ENCODE measurements around the gene DGCR6. TPM values are rescaled to one million over a fixed set of nuclear protein-coding genes. Genes with fewer than 3 reads are reported as not detected.
"Not testable (repeated sequence)": the region's sequence is repeated elsewhere in the genome, so short reads cannot be mapped to it uniquely, and the experiment has no call there.

Gene DGCR6
- total RNA-seq, 1 donor from 2014 or later, result 3.9 TPM

DNA sequence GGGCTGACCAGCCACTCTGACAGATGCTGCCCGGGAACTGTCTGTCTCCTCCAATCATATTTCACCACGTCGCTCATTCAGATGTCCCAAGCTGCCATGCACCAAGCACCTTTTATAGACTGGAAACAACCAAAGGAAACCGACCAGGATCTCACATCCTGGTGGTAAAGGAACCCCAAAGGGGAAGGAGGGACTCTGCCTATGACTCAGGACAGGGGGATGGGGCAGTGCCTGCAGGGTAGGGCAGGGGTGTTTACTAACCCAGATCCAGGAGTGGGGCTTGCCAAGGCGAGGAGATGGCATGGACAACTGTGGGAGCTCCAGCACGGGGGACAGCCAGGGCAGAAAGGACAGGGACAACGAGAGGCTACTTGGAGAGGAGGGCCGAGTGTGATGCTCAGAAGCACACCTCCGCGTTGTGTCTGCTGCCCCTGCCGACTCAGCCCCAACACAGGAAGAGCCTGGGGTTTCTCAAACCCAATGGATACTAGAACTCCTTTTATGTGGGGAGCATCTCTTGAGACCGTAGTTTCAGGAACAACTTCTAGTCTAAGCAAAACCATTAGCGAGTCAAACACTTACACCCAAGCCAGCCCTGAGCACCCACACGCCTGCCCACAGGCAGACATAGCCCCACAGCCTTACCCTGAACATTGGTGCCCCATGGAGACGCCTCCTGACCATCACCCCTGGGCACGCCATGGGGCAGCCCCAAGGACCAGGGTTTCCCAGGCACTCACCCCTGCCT, 26.0 kb downstream of the DGCR6 start:
- no peak for DNase-seq

GRCh38 chr22:18933914-18934313, 27.8 kb downstream of the DGCR6 start:
- no peak for DNase-seq

DNA sequence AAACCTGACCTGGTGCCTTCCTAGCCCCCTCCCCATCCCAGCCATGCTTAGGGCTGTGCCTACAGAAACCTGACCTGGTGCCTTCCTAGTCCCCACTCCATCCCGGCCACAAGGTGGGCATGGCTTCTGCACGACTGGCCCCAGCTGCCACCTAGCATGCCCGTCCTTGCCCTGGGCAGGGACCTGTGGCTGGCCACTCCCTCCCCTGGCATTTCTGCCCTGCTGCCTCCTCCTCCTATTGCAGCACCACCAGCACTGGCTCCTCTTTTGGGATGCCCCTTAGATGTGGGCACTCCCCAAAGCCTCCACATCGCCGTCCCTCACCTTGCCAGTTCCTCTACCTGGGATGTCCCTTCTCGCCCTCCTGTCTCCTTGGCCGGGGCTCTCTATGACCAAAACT, 28.6 kb downstream of the DGCR6 start:
- not testable (repeated sequence) for DNase-seq

GRCh38 chr22:18935889-18936529, 29.9 kb downstream of the DGCR6 start, which contains the start of gene PRODH:
PRODH (minus strand) TSS chr22:18936293; CDS start chr22:18936287, 6 bp downstream.
- DNase-seq, result no peak

GRCh38 chr22:18938691-18939090, 32.6 kb downstream of the DGCR6 start:
- DNase-seq, result not testable (repeated sequence)

GRCh38 chr22:18947105-18947504, 41.0 kb downstream of the DGCR6 start:
- DNase-seq, result not testable (repeated sequence)

GRCh38 chr22:18947905-18948304, 41.8 kb downstream of the DGCR6 start:
- no peak for DNase-seq

GRCh38 chr22:18950141-18950540, 44.0 kb downstream of the DGCR6 start:
- no peak for DNase-seq

DNA sequence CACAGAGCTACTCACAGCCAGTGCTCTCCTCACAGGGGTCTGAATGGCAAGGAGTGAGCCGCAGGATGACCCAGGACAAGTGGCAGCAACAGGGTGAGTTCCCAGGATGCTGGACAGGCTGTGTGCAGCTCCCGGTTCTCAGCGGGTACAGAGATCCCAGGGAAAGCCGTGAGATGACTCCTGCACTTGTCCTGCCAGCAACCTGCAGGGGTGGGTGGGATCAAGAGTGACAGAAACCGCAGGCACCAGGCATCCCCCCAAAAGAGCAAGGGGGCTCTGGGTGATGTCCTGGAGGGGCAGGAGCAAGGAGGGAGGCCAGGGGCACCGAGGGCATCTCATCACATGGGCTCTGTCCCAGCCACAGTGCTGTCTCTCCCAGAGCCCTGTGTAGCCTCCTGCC, 45.9 kb downstream of the DGCR6 start:
- no peak for DNase-seq

- DNase-seq, result not testable (repeated sequence)
Observed at GRCh38 chr22:18953128-18953527, 47.0 kb downstream of the DGCR6 start.

- peak; percentile 72 for DNase-seq
Observed at GRCh38 chr22:18954303-18954989, 48.3 kb downstream of the DGCR6 start.

DNA sequence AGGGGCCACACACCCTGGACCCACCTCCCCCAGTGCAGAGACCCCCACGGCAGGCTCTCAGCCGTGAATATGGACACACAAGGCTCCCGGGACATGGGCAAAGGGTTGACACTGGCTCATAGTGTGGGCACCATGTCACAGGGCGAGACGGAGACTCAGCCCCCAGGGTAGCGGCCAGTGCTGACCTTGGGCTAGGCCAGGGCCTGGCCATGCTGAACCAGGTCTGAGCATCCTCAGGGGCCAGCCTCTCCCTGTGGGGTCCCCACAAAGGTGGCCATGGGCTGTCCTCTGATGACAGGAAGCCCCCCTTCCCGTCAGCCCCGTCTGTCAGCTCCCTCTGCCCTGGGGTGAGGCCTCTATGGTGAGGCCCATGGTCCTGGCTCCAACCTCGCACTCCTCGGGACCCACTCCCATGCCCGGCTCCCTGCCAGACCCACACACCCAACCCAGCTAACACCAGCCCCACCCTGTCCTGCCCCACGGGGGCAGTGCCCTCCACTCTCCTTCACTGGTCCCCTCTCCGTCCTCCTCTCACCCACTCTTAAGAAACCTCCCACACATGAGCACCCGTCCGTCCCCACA, 49.0 kb downstream of the DGCR6 start:
- DNase-seq, result no peak

GRCh38 chr22:18955696-18956095, 49.6 kb downstream of the DGCR6 start:
- DNase-seq, result no peak

DNA sequence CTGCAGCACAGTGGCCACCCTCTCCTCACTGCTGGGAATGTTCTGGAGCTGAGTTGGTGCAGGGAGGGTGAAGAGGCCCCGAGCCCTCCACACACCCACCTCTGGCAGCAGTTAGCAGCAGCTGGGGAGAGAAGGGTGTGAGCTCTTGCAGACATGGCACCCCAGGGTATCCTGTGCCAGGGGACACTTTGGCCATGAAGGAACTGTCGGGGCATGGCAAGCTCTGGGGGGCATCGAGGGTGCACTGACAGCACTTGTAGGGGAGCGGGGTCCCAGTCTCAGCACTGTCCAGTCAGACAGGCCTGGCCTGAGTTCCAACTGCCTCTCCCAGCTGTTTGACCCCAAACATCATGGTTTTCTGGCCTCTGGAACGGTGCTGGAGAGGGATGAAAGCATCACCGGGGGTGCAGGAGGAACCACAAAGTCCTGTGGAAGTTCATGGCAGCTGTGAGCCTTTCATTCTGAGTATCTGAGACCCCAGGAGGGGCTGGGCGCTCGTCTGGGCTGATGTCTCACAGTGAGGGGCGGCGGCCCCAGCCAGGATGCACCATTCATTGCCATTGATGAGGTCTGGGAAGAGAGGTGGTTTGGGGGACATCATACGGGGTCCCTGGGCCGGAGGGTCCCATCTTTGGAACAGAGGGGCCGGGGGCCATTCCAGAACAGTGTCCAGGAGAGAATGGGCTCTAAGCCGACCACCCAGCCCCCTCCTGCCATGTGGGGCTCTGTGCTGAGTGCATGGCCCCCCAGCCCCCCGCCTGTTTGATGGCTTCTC, 50.2 kb downstream of the DGCR6 start:
- DNase-seq, result not testable (repeated sequence)

GRCh38 chr22:18956956-18957355, 50.8 kb downstream of the DGCR6 start:
- not testable (repeated sequence) for DNase-seq

DNA sequence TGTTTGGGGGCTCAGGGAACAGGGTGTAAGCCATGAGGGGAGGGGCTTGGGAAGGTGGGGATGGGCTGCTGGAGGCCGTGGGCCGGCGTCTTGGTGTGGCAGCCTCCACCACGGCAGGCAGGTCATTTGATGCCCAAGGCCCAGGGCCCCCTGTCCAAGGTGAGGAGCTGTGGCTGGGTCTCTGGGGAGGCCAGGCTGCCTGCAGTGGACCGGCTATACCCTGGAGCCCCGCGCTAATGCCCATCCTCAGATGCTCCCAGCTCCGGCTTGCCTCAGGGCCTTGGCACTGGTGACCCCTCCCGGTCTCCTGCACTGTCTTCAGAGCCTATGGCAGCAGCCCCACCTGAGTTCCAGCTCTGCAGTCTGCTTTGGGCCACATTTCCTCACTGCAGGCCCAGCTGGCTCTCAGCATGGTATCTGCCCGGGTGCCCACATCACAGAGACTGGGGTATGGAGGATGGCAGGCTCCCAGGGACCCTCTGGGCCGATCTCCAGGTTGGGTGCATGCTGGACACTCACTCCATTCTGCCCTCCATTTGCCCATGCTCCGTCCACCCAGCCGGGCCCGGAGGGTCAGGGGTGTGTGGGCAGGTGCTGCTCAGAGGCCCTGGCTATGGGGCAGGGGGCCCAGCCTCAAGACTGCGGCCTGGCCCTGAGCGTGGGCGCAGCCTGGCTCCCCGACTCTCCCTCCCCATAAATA, 51.7 kb downstream of the DGCR6 start:
- DNase-seq, result not testable (repeated sequence)

GRCh38 chr22:18958321-18958705, 52.2 kb downstream of the DGCR6 start:
- DNase-seq, result not testable (repeated sequence)

GRCh38 chr22:18958738-18959137, 52.6 kb downstream of the DGCR6 start:
- not testable (repeated sequence) for DNase-seq

DNA sequence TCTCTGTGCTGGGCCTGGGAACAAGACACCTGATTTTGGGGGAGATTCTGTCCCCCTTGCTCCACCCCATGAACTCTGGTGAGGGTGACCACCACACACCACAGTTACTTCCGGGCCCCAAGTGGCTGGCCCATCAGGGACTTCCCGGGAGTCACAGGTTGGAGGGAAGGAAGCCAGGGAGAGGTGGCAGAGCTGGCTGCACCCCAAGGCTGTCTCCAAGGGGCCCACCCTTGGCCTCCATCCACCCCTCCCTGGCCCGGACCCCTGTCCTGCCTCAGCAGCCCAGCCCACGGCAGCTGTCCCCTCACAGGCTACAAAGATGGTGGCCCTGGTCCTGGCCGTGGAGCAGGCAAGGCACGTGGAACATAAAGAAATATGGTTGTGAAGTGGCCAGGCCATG, 53.1 kb downstream of the DGCR6 start:
- DNase-seq, result not testable (repeated sequence)

GRCh38 chr22:18959741-18960140, 53.6 kb downstream of the DGCR6 start:
- not testable (repeated sequence) for DNase-seq

GRCh38 chr22:18960166-18960820, 54.2 kb downstream of the DGCR6 start:
- not testable (repeated sequence) for DNase-seq
